KOPT-K1 (cell line): Measurements from ENCODE around the gene FARS2.

ENCODE experiments used
- H3K27ac ChIP-seq: fragments of 200-600 bp; sonication (generic); 2 replicates; pipeline ENCODE4 v1.5.1; 2016; ENCODE audit warnings: antibody characterized with exemption, mild to moderate bottlenecking, low read depth, low read length; ENCODE audit not compliant: poor library complexity, severe bottlenecking
- H3K36me3 ChIP-seq: fragments of 200-600 bp; sonication (generic); 2 replicates; pipeline ENCODE4 v1.5.1; 2017; ENCODE audit warnings: antibody characterized with exemption, mild to moderate bottlenecking, low read length, moderate library complexity; ENCODE audit not compliant: insufficient read depth
- H3K9me3 ChIP-seq: fragments of 200-600 bp; sonication (generic); 2 replicates; pipeline ENCODE4 v1.5.1; 2017; ENCODE audit warnings: antibody characterized with exemption, low read length, mild to moderate bottlenecking; ENCODE audit not compliant: insufficient read depth, poor library complexity, severe bottlenecking

FARS2 gene

DNA sequence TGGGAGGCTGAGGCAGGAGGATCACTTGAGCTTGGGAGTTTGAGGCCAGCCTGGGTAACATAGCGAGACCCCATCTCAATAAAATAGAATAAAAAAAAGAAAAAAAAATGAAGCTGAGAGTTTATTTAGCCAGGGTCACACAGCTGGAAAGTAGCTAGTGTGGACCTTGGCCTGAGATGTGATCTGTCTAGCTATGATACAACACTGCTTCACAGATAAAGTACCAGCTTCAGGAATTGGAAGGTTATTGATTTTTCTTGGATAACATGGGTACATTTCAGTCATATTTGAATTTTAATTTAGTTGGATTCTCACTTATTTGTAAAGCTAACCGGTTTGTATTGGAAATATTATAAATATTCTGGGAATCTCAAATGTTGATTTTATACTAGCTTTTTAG, 5.1 kb downstream of the FARS2 start:
- Histone ChIP-seq H3K9me3 (no peaks in the 10 kb centered on the region), H3K27ac (no peak overlapping the region)

DNA sequence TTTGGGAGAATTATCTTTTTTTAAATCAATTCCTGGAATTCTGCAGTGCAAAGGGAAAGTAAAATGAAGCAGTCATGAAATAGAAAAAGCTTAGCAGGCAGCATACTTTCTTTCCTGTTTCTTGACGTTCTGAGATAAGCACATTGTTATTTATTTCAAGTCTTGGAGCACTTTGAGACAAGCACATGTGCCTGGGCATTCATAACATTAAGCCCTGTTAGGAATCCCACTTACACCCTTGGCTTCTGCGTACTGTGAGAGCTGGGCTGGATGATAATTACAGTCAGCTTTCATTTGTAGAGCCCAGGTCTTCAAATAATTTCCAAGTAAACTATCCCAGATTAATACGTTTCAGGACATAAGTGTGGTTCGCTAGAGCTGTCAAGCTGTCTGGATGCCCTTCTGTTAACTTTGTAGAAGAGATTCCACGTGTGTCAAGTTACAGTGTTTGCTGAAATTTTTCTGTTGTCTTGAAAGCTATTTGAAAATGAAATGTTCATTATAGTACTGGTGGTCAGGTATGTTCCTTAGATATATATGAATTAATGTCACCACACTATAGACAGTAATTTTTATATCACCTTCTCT, 8.9 kb downstream of the FARS2 start:
- Histone ChIP-seq H3K27ac (no peak overlapping the region), H3K9me3 (no peaks in the 10 kb centered on the region), H3K36me3 (no peaks in the 10 kb centered on the region)

More for the DNA sequence above, 5.1 kb downstream of the FARS2 start:
- no peaks in the 10 kb centered on the region for H3K36me3 ChIP-seq

DNA sequence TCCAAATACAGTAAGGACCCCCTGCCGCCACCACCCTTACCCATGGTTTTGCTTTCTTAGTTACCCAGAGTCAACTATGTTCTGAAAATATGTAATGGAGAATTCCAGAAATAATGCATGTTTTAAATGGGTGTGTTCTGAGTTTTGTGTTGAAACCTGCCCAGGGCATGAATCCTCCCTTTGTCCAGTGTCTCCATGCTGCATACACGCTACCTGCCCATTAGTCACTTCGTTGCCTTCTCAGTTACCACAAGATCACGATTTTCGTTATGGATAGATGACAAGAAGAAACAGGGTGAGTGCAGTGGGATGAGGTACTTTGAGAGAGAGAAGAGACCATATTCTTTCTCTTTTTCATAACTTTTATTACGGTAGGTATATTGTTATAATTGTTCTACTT, 10.6 kb downstream of the FARS2 start:
- no peaks in the 10 kb centered on the region for H3K36me3 ChIP-seq
- H3K9me3 ChIP-seq, result no peaks in the 10 kb centered on the region
- H3K27ac ChIP-seq, result no peak overlapping the region

DNA sequence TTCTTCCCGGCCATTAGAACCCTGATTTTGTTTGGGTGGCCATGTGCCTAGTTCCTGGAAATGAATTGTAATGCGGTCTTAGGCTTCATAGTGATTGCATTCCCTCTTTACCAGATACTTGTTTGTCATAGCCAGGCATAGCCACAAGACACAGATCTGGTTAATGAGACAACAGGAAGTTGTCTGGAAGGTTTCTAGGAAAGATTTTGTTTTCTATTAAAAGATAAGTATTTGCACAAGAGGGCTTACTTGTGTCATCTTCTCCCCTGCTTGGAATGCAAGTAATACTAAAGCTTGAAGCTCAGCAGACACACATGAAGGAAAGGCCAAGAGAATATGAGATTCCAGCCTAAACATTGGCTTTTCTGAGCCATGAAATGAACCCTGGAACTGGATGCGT, 12.9 kb downstream of the FARS2 start:
- no peaks in the 10 kb centered on the region for H3K36me3 ChIP-seq
- no peak overlapping the region for H3K27ac ChIP-seq
- no peaks in the 10 kb centered on the region for H3K9me3 ChIP-seq

DNA sequence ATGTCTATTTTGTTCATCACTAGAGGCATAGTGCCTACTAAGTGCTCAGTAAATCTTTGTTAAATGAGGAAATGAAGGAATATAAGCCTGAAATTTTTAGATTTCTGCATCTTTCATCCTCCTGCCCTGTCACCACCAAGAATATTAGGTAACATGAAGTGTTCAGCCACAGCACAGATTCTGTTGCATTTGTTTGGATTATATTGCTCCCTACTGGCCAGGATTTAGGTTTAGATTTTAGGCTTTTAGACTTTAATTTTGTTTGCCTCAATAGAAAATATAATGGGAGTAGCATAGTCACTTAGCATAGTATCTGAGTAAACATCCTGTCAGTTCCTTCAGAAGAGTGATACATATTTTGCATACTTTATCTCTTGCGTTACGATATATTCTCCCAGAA, 14.2 kb downstream of the FARS2 start:
- H3K27ac ChIP-seq, result no peak overlapping the region
- no peaks in the 10 kb centered on the region for H3K9me3 ChIP-seq
- H3K36me3 ChIP-seq, result no peaks in the 10 kb centered on the region

DNA sequence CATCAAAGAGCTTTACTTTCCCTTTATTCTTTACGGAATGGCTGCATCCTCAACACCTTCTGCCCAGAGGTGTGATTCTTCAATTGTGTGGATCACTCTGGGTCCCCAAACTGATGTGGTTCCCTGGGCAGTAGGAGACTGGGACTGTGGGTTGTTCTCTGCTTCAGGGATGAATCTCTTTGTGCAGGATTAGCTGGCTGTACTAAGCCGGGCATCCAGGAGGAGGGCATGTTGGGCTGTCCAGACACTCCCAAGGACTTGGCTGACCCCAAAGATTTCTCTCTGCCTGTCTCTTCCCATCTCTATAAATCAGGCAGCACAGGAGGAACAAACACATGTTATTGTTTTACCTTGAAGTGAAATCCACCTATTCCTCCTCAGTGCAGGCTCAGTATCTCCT, 15.3 kb downstream of the FARS2 start:
- no peaks in the 10 kb centered on the region for H3K9me3 ChIP-seq
- H3K36me3 ChIP-seq, result no peaks in the 10 kb centered on the region
- no peak overlapping the region for H3K27ac ChIP-seq

DNA sequence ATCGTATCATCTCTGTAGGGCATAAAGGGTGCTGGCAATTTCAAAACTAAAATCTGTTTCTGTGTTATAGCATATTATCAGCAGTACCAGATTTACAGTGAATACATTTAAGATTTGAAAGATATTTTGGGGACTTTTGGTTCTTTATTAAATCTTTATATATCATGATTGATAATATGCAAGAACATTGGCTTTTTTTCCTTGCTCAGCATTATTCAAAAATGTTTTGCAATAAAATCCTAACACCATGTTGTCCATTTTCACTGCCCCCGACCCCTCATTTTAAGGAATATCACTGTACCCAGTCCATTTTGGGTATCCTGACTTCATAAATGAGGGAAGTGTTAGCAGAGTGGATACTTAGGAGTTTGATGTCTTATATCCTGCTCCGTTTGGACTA, 16.3 kb downstream of the FARS2 start:
- Histone ChIP-seq H3K36me3 (no peaks in the 10 kb centered on the region), H3K9me3 (no peaks in the 10 kb centered on the region), H3K27ac (no peak overlapping the region)

DNA sequence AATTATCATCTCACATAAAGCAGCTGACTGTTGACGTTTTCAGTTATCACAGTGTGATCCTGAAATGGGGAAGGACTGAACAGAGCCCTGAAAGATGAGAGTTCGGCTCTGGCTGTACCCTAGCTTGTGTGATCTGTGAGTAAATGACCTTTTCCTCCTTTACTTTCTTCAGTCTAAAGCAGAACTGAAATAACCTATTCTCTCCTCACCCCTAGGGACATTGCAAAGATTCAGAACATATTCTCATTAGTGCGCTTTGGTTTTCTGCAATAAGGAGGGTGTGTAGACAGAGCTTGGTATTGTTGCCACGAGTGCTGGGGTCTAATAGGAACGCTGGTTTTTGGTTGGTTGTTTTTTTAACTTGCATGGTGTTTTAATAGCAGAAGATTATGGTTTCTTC, 16.7 kb downstream of the FARS2 start:
- no peaks in the 10 kb centered on the region for H3K36me3 ChIP-seq
- no peak overlapping the region for H3K27ac ChIP-seq

DNA sequence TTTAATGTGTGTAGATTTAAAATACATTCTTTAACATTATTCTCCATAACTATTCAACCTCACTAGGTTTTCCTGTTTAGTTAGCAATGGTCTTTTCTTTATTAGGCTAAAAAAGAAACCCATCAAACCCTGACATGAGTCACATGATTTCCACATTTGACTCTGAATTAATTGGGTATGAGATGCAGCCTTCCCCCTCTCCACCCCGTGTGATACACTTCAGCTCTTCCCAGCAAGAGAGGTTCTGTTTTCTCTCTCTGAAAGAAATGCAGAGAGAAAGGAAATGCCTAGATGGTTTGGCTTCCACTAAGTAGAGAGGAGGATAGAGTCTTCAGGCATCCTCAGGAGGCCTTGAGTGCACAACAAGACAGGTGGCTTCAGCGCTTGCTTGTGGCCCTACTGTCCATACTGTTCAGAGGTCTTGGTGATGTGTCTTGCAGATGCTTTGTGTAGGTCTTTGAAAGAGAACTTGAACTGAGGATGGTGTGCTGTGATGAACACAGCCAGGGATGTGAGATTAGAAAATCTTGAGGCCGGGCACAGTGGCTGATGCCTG, 17.3 kb downstream of the FARS2 start:
- H3K9me3 ChIP-seq, result no peaks in the 10 kb centered on the region
- no peak overlapping the region for H3K27ac ChIP-seq
- H3K36me3 ChIP-seq, result no peaks in the 10 kb centered on the region

More for the DNA sequence above, 16.7 kb downstream of the FARS2 start:
- no peaks in the 10 kb centered on the region for H3K9me3 ChIP-seq

DNA sequence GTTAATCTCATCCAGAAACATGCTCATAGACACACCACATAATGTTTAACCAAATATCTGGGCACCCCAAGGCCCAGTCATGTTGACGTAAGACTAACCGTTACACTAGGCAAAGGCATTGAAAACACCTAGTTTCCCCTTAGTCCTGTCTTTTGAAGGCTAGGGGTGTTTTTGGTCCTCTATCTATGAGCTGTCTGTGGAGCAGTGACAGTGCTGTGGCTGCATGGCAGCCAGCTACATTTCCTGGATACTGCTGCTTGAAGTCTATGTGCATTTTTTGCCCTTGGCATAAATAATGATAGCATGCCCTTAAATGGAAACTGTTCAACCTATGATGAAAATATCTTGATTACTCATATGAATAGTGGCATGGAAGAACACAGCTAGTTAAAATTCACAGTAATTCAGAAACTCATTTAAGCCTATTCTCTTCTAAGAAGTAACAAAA, 18.6 kb downstream of the FARS2 start:
- H3K36me3 ChIP-seq, result no peaks in the 10 kb centered on the region
- H3K9me3 ChIP-seq, result no peaks in the 10 kb centered on the region
- H3K27ac ChIP-seq, result no peak overlapping the region

DNA sequence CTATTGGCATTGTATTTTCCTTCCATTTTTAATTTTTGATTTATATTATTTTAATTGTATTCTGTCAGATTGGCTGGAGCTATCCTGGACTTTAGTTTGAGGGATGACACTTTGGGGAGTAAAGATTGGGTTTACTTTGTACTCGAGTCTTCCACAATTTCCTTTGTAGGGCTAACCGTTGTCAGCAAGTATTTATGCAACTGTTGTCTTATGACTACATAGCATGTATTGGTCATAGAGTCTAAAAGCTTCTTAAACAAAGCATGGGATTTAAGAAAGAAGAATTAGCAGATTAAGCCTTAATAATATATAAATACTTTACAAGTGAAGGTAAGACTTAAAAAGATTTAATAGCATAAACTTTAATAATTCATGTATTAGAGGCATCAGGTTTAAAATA, 19.6 kb downstream of the FARS2 start:
- Histone ChIP-seq H3K36me3 (no peaks in the 10 kb centered on the region), H3K27ac (no peak overlapping the region), H3K9me3 (no peaks in the 10 kb centered on the region)

DNA sequence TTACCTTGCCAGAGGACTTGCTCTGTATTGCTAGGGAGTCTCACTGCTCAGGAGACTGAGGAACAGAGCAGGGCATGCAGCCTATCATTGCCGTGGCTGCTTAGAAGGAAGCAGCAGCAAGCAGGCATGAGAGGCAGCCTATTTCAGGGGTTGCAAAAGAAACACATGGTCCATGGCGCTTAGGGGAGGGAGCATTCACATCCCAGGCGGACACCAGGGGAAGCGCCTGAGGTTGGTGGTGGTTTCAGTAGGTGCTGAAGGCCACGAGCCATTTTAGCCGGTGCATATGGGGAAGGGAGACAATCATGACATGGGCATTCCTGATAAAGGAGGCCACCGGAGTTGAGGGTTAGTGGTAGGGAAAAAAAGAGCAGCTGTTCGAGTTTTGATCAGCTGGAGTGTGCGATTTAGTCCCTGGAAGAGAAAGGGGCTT, 20.9 kb downstream of the FARS2 start:
- H3K36me3 ChIP-seq, result no peaks in the 10 kb centered on the region
- no peaks in the 10 kb centered on the region for H3K9me3 ChIP-seq
- no peak overlapping the region for H3K27ac ChIP-seq

DNA sequence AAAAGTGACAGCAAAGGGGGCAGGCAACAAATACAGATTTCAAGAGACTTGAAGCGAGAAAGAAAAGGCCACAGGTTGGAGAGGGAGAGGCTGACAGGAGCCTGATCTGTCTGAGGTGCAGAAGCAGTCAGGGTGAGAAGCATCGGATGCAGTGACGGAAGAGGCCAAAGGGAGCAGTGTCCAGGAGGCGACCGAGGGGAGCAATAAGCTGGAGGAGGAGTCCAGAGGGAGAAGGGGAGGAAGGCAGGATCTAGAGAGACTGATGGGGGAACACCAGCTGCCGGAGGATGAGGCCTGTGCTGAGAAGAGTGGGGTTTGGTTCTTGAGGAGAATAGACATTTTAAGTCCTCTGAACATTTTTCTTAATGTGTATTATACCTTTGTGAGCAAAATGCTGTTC, 23.8 kb downstream of the FARS2 start:
- H3K9me3 ChIP-seq, result no peaks in the 10 kb centered on the region
- H3K36me3 ChIP-seq, result no peaks in the 10 kb centered on the region
- H3K27ac ChIP-seq, result no peak overlapping the region

DNA sequence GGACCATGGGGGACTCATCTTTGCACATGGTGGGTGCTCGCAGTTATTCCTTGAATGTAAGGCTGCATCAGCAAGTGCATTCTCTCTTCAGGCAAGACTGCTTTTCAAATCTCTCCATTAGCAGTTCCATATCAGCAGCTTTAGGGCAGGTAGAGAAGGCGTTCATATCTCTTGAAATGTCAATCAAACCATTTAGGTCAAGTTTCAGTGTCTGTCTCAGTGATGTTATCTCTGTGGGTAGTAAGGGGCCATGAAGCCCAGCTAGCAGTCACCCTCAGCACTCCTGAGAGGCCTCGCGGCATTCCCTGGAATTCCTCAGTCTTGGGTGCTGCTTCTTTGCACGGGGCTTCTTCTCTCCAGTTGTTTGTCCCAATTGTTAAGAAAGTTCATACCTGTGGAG, 24.2 kb downstream of the FARS2 start:
- no peaks in the 10 kb centered on the region for H3K36me3 ChIP-seq
- H3K9me3 ChIP-seq, result no peaks in the 10 kb centered on the region
- no peak overlapping the region for H3K27ac ChIP-seq

DNA sequence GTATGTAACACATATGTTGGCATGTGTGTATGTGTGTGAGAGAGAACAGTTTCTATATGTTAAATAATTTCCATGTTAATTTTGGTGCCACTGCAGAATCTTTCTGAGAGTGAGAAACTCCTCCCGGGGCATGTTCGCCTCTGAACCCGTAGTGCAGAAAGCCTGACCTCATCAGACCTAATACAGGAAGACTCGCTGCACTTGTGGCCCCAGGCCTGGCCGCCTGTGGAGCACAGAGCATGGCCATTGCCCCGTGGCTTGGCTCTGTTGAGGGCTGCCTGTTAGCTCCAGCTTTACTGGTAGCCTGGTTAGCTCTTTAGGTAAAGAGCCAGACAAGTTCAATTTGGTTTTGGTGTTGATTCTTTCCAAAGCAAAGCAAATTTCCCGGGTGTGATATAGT, 25.5 kb downstream of the FARS2 start:
- Histone ChIP-seq H3K27ac (no peak overlapping the region), H3K36me3 (no peaks in the 10 kb centered on the region), H3K9me3 (no peaks in the 10 kb centered on the region)

DNA sequence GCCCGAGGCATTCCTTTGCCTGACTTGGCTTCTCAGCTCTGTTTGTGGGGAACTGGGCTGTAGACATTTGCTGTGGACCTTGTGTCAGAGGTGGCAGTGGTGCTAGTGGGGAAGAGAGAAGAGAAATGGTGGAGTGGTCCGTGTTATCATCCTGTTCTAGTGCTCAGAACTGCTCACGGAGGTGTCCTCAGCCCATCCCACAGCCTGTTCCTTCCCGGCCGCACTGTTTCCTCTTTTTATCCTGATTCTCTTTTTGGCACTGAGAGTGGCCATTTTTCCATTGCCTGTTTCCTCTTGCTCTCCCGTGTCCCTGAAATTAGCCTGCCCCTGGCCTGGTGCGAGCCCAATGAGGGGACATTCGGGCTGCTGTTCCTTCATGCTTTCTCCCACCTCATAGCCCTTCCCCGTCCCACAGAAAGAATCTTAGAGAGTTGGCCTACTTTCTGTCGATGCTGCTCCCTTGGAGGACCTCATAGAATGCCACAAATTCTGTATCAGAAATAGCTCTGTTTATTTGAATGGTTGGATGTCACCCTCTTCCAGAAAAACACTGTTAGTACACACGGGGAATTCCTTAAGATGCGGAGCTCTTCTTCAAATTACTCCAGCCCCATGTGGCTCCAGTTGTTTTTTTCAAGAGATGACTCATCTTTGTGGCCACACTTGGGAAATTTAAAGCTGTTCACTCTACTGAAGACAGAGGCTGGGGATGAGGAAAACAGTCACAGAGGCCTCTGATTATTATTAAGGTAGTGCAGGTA, 26.1 kb downstream of the FARS2 start:
- Histone ChIP-seq H3K36me3 (no peaks in the 10 kb centered on the region), H3K9me3 (no peaks in the 10 kb centered on the region), H3K27ac (no peak overlapping the region)
